Measurements from ENCODE around the gene C1QTNF1. TPM values are rescaled to one million over a fixed set of nuclear protein-coding genes. Genes with fewer than 3 reads are reported as not detected.

C1QTNF1 gene
- total and polyA plus RNA-seq, 4 experiments from 2014 or later, result not detected

- CTCF ChIA-PET (ENCODE audit: partially characterized antibody), result interaction anchor here (1.3 to 1.5 kb wide), 2 partner anchors 9 to 11 kb away, joined by 3 to 4 read pairs; no protein-coding TSS in a partner anchor
- POLR2A ChIA-PET (ENCODE audit: partially characterized antibody), result no interaction called here
Measured at GRCh38 chr17:79053251-79053925, 29.4 kb downstream of the C1QTNF1 start.

GRCh38 chr17:79054200-79054960 lies 30.4 kb downstream of the C1QTNF1 start:
- DNase-seq, result no peak
- Mint-ChIP-seq H3K9me3 (peaks cover 0 to 25% (median 12%) of the 10 kb centered on the region in 8 donors), H3K4me1 (no peaks in the 10 kb centered on the region), H3K27me3 (peaks cover 7 to 12% of the 10 kb centered on the region in 2 donors), H3K27ac (peak overlapping the region in 1 of 7 donors; percentile 61), H3K4me3 (no peak overlapping the region), H3K36me3 (peaks cover 2 to 3% of the 10 kb centered on the region in 2 donors)
- Histone ChIP-seq H3K36me3 (ENCODE audit: insufficient read depth, low read length) (no peaks in the 10 kb centered on the region), H3K27me3 (ENCODE audit: insufficient read depth, low read length) (no peaks in the 10 kb centered on the region), H3K4me3 (ENCODE audit: low read length in 2 of 2) (no peak overlapping the region), H3K9me3 (ENCODE audit: control insufficient read depth in 1 of 2, low read length in 2 of 2) (no peaks in the 10 kb centered on the region), H3K4me1 (ENCODE audit: insufficient read depth, low read length) (no peaks in the 10 kb centered on the region), H3K27ac (ENCODE audit: low read depth, low read length) (no peak overlapping the region)
- intact Hi-C loops (cut with micrococcal nuclease), result no loop called here
- POLR2A ChIA-PET (ENCODE audit: partially characterized antibody), result no interaction called here
- CTCF ChIA-PET (ENCODE audit: partially characterized antibody), result interaction anchor here (1.5 kb wide), 1 partner anchor 10 kb away, joined by 3 read pairs; no protein-coding TSS in a partner anchor

More at GRCh38 chr17:79053251-79053925, 29.4 kb downstream of the C1QTNF1 start:
- Histone ChIP-seq H3K4me1 (ENCODE audit: insufficient read depth, low read length) (no peaks in the 10 kb centered on the region), H3K27ac (ENCODE audit: low read depth, low read length) (no peak overlapping the region), H3K4me3 (ENCODE audit: low read length in 2 of 2) (no peak overlapping the region), H3K27me3 (ENCODE audit: insufficient read depth, low read length) (no peaks in the 10 kb centered on the region), H3K9me3 (ENCODE audit: control insufficient read depth in 1 of 2, low read length in 2 of 2) (no peaks in the 10 kb centered on the region), H3K36me3 (ENCODE audit: insufficient read depth, low read length) (no peaks in the 10 kb centered on the region)
- intact Hi-C loops (cut with micrococcal nuclease), result no loop called here
- Mint-ChIP-seq H3K4me3 (no peak overlapping the region), H3K9me3 (peaks cover 0 to 25% (median 12%) of the 10 kb centered on the region in 8 donors), H3K27me3 (peaks cover 5 to 10% of the 10 kb centered on the region in 2 donors), H3K36me3 (peaks cover 2 to 3% of the 10 kb centered on the region in 2 donors), H3K4me1 (no peaks in the 10 kb centered on the region), H3K27ac (no peak overlapping the region)
- no peak for DNase-seq

- H3K27ac Mint-ChIP-seq, result no peak overlapping the region
- CTCF ChIA-PET (ENCODE audit: partially characterized antibody), result interaction anchor here (1.4 kb wide), 1 partner anchor 10 kb away, joined by 4 read pairs; no protein-coding TSS in a partner anchor
- peaks cover 7 to 10% of the 10 kb centered on the region in 2 donors for H3K27me3 Mint-ChIP-seq
- H3K4me1 ChIP-seq (ENCODE audit: insufficient read depth, low read length), result no peaks in the 10 kb centered on the region
- no peaks in the 10 kb centered on the region for H3K27me3 ChIP-seq (ENCODE audit: insufficient read depth, low read length)
- peaks cover 0 to 25% (median 12%) of the 10 kb centered on the region in 8 donors for H3K9me3 Mint-ChIP-seq
- no peak overlapping the region for H3K27ac ChIP-seq (ENCODE audit: low read depth, low read length)
- H3K4me3 ChIP-seq (ENCODE audit: low read length in 2 of 2), result no peak overlapping the region
- peaks cover 2 to 3% of the 10 kb centered on the region in 2 donors for H3K36me3 Mint-ChIP-seq
- DNase-seq, result no peak
- no peaks in the 10 kb centered on the region for H3K4me1 Mint-ChIP-seq
- POLR2A ChIA-PET (ENCODE audit: partially characterized antibody), result no interaction called here
- no peaks in the 10 kb centered on the region for H3K36me3 ChIP-seq (ENCODE audit: insufficient read depth, low read length)
- no peak overlapping the region for H3K4me3 Mint-ChIP-seq
- intact Hi-C loops (cut with micrococcal nuclease), result no loop called here
- H3K9me3 ChIP-seq (ENCODE audit: control insufficient read depth in 1 of 2, low read length in 2 of 2), result no peaks in the 10 kb centered on the region
Measured at GRCh38 chr17:79055197-79055596, 31.2 kb downstream of the C1QTNF1 start.

GRCh38 chr17:79057737-79058385 lies 33.9 kb downstream of the C1QTNF1 start:
- Mint-ChIP-seq H3K9me3 (peaks cover 0 to 18% (median 12%) of the 10 kb centered on the region in 8 donors), H3K36me3 (peaks cover 2 to 3% of the 10 kb centered on the region in 2 donors), H3K4me1 (no peaks in the 10 kb centered on the region), H3K4me3 (no peak overlapping the region), H3K27me3 (peaks cover 7 to 11% of the 10 kb centered on the region in 2 donors), H3K27ac (no peak overlapping the region)
- Histone ChIP-seq H3K4me3 (ENCODE audit: low read length in 2 of 2) (no peak overlapping the region), H3K4me1 (ENCODE audit: insufficient read depth, low read length) (no peaks in the 10 kb centered on the region), H3K9me3 (ENCODE audit: control insufficient read depth in 1 of 2, low read length in 2 of 2) (no peaks in the 10 kb centered on the region), H3K27me3 (ENCODE audit: insufficient read depth, low read length) (no peaks in the 10 kb centered on the region), H3K36me3 (ENCODE audit: insufficient read depth, low read length) (no peaks in the 10 kb centered on the region), H3K27ac (ENCODE audit: low read depth, low read length) (no peak overlapping the region)
- CTCF ChIA-PET (ENCODE audit: partially characterized antibody), result interaction anchor here (1.0 kb wide), 1 partner anchor 336 kb away, joined by 3 read pairs; no protein-coding TSS in a partner anchor
- POLR2A ChIA-PET (ENCODE audit: partially characterized antibody), result no interaction called here
- no peak for DNase-seq
- intact Hi-C loops (cut with micrococcal nuclease), result no loop called here

GRCh38 chr17:79062691-79063090 lies 38.7 kb downstream of the C1QTNF1 start:
- Histone ChIP-seq H3K36me3 (ENCODE audit: insufficient read depth, low read length) (no peaks in the 10 kb centered on the region), H3K9me3 (ENCODE audit: control insufficient read depth in 1 of 2, low read length in 2 of 2) (no peaks in the 10 kb centered on the region), H3K4me3 (ENCODE audit: low read length in 2 of 2) (no peak overlapping the region), H3K27me3 (ENCODE audit: insufficient read depth, low read length) (no peaks in the 10 kb centered on the region), H3K4me1 (ENCODE audit: insufficient read depth, low read length) (peaks cover 5% of the 10 kb centered on the region), H3K27ac (ENCODE audit: low read depth, low read length) (no peak overlapping the region)
- intact Hi-C loops (cut with micrococcal nuclease), result no loop called here
- ChIA-PET CTCF (ENCODE audit: partially characterized antibody) (interaction anchor here (1.3 to 3.6 kb wide), 4 partner anchors 18 to 326 kb away, joined by 3 to 16 read pairs (median 8); no protein-coding TSS in a partner anchor), POLR2A (ENCODE audit: partially characterized antibody) (no interaction called here)
- no peak overlapping the region for H3K4me3 Mint-ChIP-seq
- H3K27me3 Mint-ChIP-seq, result peaks cover 3 to 5% of the 10 kb centered on the region in 2 donors
- DNase-seq, result no peak
- peaks cover 0 to 3% of the 10 kb centered on the region in 2 donors for H3K36me3 Mint-ChIP-seq
- peaks cover 2 to 5% (median 3%) of the 10 kb centered on the region in 4 donors for H3K4me1 Mint-ChIP-seq
- H3K9me3 Mint-ChIP-seq, result no peaks in the 10 kb centered on the region
- H3K27ac Mint-ChIP-seq, result no peak overlapping the region

- H3K4me1 Mint-ChIP-seq, result peaks cover 2 to 5% (median 3%) of the 10 kb centered on the region in 4 donors
- H3K4me3 ChIP-seq (ENCODE audit: low read length in 2 of 2), result no peak overlapping the region
- no peak for DNase-seq
- H3K27ac Mint-ChIP-seq, result peak overlapping the region in 1 of 7 donors; percentile 55
- H3K9me3 ChIP-seq (ENCODE audit: control insufficient read depth in 1 of 2, low read length in 2 of 2), result no peaks in the 10 kb centered on the region
- intact Hi-C loops (cut with micrococcal nuclease), result no loop called here
- ChIA-PET POLR2A (ENCODE audit: partially characterized antibody) (no interaction called here), CTCF (ENCODE audit: partially characterized antibody) (interaction anchor here (1.0 to 3.0 kb wide), 10 partner anchors 10 to 337 kb away, joined by 3 to 15 read pairs (median 4); partner anchors contain the start of gene ENGASE)
- H3K36me3 ChIP-seq (ENCODE audit: insufficient read depth, low read length), result no peaks in the 10 kb centered on the region
- H3K9me3 Mint-ChIP-seq, result no peaks in the 10 kb centered on the region
- no peak overlapping the region for H3K4me3 Mint-ChIP-seq
- H3K4me1 ChIP-seq (ENCODE audit: insufficient read depth, low read length), result peaks cover 5% of the 10 kb centered on the region
- no peak overlapping the region for H3K27ac ChIP-seq (ENCODE audit: low read depth, low read length)
- H3K36me3 Mint-ChIP-seq, result no peaks in the 10 kb centered on the region
- peaks cover 1 to 3% of the 10 kb centered on the region in 2 donors for H3K27me3 Mint-ChIP-seq
- no peaks in the 10 kb centered on the region for H3K27me3 ChIP-seq (ENCODE audit: insufficient read depth, low read length)
Measured at GRCh38 chr17:79064026-79064425, 40.1 kb downstream of the C1QTNF1 start.
